OCI-LY3 (cell line): Measurements from ENCODE around the gene MTNR1B.

Experiments
- CTCF ChIP-seq: fragments of 200-600, 300-600 bp; sonication (generic); IDR thresholded peaks from 2 replicates; pipeline ENCODE4 v1.5.1; 2014; ENCODE audit warnings: antibody characterized with exemption, low read length, low read depth
- EZH2phosphoT487 ChIP-seq: fragments of 200-600 bp; shearing (Covaris generic); IDR thresholded peaks from 2 replicates; pipeline ENCODE4 v1.6.1; 2018; ENCODE audit warnings: antibody characterized with exemption, mixed run types, low read depth

GRCh38 chr11:92922731-92923130 is 46.7 kb upstream of the MTNR1B start:
- TF ChIP-seq CTCF (no peak), EZH2phosphoT487 (no peak)
